ENCODE data around the gene CEMIP.

CEMIP gene

GRCh38 chr15:80898040-80898439 is 118.9 kb downstream of the CEMIP start:
- DNase-seq: no peak

GRCh38 chr15:80902298-80902801 is 123.2 kb downstream of the CEMIP start:
- DNase-seq: no peak

- DNase-seq: no peak
Measured at GRCh38 chr15:80904998-80905397, 125.8 kb downstream of the CEMIP start.

GRCh38 chr15:80906159-80906766 is 127.1 kb downstream of the CEMIP start:
- peak; percentile 55 for DNase-seq

- no peak for DNase-seq
Measured at GRCh38 chr15:80911821-80912220, 132.7 kb downstream of the CEMIP start.

- DNase-seq: no peak
Measured at GRCh38 chr15:80912673-80913072, 133.5 kb downstream of the CEMIP start.

GRCh38 chr15:80913541-80913940 is 134.4 kb downstream of the CEMIP start:
- DNase-seq: no peak

- no peak for DNase-seq
Measured at GRCh38 chr15:80915472-80915871, 136.3 kb downstream of the CEMIP start.

GRCh38 chr15:80916056-80916455 is 136.9 kb downstream of the CEMIP start:
- DNase-seq: no peak

GRCh38 chr15:80918196-80918783 is 139.1 kb downstream of the CEMIP start:
- DNase-seq: no peak

GRCh38 chr15:80920271-80920699 is 141.1 kb downstream of the CEMIP start:
- no peak for DNase-seq

GRCh38 chr15:80921736-80922410 is 142.7 kb downstream of the CEMIP start:
- DNase-seq: no peak

GRCh38 chr15:80923668-80924067 is 144.5 kb downstream of the CEMIP start:
- DNase-seq: no peak

- DNase-seq: no peak
Measured at GRCh38 chr15:80924278-80924677, 145.1 kb downstream of the CEMIP start.

- no peak for DNase-seq
Measured at GRCh38 chr15:80925597-80926059, 146.5 kb downstream of the CEMIP start.

GRCh38 chr15:80926126-80926525 is 147.0 kb downstream of the CEMIP start:
- no peak for DNase-seq

- DNase-seq: no peak
Measured at GRCh38 chr15:80929225-80929624, 150.1 kb downstream of the CEMIP start.

- no peak for DNase-seq
Measured at GRCh38 chr15:80929689-80930088, 150.5 kb downstream of the CEMIP start.

GRCh38 chr15:80931191-80931590 is 152.0 kb downstream of the CEMIP start:
- DNase-seq: no peak

GRCh38 chr15:80931721-80932512 is 152.7 kb downstream of the CEMIP start:
- no peak for DNase-seq

- DNase-seq: no peak
Measured at GRCh38 chr15:80932513-80932815, 153.3 kb downstream of the CEMIP start.

- DNase-seq: no peak
Measured at GRCh38 chr15:80932989-80933388, 153.8 kb downstream of the CEMIP start.

- DNase-seq: peak; percentile 69
Measured at GRCh38 chr15:80934761-80935221, 155.6 kb downstream of the CEMIP start.
